ENCODE results near the gene CEMIP.
A peak's percentile ranks its signal among the peaks of the same experiment; 100 is the strongest.

CEMIP gene

GRCh38 chr15:80822676-80823075, 43.5 kb downstream of the CEMIP start:
- no peak for DNase-seq

DNA sequence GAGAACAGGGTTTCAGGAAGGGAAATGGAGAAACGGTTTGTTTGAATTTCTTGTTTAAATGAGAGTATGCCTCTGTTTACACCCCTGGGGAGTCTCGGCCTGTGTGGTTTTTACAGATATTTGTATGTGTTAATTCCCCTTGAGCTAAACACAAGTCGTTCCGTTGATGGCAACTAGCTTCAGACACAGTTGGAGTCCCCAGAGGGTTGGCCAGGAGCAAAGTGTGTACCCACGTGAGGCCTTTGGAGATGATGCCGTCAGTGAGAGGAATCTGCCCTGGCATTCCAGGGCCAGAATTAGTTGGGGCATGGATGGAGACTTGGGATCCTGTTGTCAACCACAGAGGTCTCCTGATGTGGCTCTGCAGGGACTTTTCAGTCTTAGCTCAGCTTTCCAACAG, 44.0 kb downstream of the CEMIP start:
- no peak for DNase-seq

DNA sequence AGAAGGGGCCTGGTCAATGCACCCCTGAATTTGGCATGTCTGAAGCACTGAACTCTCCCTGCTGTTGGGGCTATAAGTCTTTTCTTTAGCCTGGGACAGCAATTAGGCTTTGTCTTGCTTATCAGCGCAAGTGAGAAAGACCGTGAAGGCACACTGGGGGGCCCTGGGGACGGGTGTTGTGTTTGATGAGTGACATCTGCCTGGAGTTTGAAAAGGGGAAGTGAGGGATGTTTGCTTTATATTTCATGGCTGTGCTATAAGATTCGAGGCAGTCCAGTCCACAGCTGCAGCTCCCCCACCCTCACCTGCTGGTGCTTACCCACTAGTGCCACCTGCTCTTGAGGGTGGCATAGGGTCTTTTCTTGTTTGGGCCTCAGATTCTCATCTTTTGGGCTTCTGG, 44.8 kb downstream of the CEMIP start:
- peak in 1 of 4 experiments; percentile 7 for DNase-seq

GRCh38 chr15:80825361-80826030, 46.3 kb downstream of the CEMIP start:
- DNase-seq: no peak

DNA sequence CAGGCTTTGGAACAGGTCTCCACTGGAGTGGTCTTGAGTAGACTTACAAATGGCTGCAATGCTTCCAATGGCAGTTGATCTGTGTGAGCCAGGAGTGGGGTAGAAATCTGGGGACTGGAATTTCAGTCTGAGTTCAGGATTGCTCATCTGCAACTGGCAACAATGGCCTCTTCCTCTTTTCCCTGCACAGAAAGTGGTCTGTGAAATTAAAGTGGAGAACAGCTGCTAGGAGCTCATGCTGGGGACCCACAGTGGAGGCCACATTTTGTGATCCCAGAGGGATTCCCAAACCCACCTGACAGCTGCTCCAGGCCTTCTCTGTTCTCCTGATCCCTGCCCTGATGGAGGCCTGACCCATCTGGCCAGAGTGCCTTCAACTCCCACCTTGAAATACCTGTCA, 49.6 kb downstream of the CEMIP start:
- peak in 3 of 4 experiments; percentile 17 to 30 (median 21) for DNase-seq

- no peak for DNase-seq
Measured at GRCh38 chr15:80830677-80831076, 51.5 kb downstream of the CEMIP start.

- no peak for DNase-seq
Measured at GRCh38 chr15:80831192-80831591, 52.0 kb downstream of the CEMIP start.

DNA sequence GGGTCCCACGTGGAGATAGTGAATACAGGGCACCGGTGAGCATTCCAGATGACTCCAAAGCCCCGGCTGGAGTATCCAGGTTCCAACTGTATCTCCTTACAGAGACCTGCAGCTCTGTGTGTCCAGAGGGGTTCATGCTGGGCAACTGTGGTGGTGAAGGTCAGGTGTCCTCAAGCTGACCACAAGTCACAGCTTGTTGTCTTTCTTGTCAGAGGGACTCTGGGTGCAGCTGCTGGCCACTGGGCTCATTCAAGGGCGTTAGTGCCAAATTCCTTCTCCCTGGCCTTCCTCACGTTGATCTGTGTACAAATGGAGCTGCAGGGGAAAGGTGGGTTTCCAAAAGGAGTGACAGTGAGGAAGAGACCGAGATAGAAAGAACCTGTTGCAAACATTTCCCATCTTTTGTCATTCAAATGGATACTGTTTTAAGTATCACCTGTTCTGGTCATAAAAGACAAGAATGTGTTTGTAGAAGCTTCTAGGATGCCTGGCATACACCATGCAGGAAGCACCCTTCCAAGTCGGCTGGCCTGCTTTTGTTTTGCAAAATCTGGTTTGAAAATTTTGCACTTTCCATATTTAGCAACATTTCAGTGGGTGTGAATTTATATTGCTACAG, 52.5 kb downstream of the CEMIP start:
- DNase-seq: no peak

DNA sequence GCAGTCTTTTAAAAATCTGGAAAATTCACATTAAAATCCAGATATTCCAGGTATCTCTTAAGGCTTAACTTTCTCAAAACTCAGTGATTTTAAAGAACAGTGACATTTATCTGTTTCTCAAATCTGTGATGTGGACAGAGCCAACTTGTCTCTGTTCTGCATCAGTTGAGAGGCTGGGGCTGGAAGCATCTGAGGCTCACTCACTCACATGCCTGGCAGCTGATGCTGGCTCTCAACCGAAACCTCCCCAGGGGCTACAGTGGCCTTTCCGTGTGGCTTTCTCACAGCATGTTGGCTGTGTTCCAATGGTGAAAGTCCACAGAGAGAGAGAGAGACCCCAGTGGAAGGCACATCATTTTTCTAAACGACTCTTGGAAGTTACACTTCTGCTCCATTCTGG, 53.5 kb downstream of the CEMIP start:
- DNase-seq: no peak

GRCh38 chr15:80834402-80834801, 55.2 kb downstream of the CEMIP start:
- DNase-seq: no peak

GRCh38 chr15:80834906-80835305, 55.7 kb downstream of the CEMIP start:
- no peak for DNase-seq

- DNase-seq: no peak
Measured at GRCh38 chr15:80835336-80835735, 56.2 kb downstream of the CEMIP start.

DNA sequence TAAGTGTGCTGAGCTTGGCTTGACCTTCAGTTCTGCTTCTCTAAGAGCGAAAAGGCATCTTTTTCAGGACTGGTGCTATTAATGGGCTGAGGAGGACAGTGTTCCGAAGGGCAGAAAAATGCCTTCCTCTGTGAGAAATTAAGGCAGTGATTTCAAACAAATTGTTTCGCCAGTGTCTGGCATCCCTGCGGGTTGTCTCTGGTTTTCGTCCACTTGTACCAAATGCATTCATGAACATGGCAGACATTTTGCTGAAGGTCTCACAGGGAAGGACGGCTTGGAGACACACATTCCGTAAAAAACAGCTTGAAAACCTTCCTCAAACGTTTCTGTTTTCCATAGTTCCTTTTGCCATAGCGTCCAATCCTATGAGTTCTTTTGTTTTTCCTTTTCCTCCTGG, 57.1 kb downstream of the CEMIP start:
- no peak for DNase-seq

- no peak for DNase-seq
Measured at GRCh38 chr15:80837006-80837405, 57.8 kb downstream of the CEMIP start.

DNA sequence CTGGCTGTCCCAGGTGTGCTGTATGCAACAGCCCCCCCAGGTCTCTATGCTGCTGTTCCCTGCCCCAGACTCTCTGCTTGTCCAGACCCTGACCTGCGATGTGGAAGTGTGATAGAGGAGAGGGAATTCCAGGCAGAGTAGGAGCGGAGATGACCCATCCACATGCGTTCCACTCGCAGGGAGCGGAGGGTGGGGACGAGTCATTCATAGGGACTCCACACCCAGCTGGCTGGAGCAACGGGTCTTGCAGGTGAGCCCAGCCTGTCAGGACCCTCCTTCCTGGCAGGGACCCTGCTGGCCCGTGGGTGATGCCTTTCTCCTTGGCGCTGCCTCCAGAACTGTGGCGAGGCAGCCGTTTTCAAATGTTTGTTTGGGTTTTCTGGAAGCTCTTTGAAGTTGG, 58.8 kb downstream of the CEMIP start:
- no peak for DNase-seq

- DNase-seq: no peak
Measured at GRCh38 chr15:80838666-80839065, 59.5 kb downstream of the CEMIP start.

GRCh38 chr15:80839764-80840130, 60.6 kb downstream of the CEMIP start:
- DNase-seq: no peak

DNA sequence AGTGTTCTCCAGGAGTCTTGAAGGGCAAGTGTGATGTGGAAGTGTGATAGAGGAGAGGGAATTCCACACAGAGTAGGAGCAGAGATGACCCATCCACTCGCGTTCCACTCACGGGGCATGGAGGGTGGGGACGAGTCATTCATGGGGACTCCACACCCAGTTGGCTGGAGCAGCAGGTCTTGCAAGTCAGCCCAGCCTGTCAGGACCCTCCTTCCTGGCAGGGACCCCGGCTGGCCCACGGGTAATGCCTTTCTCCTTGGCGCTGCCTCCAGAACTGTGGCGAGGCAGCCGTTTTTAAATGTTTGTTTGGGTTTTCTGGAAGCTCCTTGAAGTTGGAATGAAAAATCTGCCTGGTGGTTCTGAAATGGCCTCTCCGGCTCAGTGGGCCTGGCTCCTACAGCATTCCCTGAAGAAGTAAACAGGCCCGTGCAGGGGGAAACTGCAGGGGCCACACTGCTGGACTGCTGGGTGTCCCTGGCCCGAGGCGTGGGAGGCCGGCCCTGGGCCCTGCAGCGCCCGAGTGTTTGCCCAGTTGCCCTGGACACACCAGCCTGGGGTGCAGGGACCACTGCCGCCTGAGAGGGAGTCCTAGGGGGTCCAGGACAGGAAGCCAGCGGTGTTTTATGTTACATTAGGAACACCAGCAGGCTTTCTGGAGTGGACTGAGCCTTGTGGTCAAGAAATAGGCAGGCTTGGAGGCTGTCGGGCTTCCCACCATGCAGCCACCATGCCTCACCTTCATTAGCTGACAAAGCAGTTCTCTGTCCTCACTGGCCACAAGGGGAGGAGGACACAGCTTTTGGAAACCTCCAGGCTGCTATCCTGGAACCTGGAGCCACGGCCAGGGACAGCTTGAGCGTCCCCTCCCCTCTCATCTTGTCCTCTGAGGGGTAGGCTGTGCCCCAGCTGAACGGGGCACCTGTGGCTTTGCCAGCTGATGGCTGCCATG, 61.3 kb downstream of the CEMIP start:
- DNase-seq: no peak

GRCh38 chr15:80841541-80841940, 62.4 kb downstream of the CEMIP start:
- DNase-seq: no peak

DNA sequence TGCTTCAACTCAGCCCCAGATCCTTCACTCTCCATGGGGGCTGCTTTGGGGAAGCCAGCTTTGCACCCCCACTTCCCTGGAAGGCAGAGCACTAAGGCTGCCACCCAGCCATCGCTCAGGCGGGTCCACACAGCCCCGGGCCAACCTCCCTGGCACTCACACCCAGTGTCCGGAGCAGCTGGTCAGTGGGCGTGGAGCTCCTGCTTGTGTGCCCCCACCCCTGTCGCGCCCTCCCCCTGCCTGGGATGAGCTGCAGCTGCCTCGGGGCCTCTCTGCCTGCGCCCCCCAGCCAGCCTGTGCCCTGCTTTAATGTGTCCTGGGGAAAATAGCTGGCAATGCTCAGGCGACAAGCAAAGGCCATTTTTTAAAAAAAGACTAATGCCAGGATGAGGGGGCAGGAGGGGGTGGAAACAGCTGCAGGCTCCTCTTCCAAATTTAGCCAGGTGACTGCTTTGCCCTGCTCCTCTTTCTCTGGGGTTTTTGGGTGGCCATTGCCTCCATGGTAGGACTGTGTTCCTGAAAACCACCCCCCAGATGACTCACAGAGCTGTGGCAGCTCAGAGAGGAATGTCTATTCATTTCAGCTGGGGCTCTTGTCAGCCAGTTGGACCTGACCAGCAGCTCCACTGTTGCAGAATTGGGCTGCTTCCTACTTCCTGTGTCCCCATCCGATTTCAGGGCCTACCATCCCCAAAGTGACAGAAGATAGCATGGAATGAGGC, 65.0 kb downstream of the CEMIP start:
- peak in 1 of 4 experiments; percentile 5 for DNase-seq

DNA sequence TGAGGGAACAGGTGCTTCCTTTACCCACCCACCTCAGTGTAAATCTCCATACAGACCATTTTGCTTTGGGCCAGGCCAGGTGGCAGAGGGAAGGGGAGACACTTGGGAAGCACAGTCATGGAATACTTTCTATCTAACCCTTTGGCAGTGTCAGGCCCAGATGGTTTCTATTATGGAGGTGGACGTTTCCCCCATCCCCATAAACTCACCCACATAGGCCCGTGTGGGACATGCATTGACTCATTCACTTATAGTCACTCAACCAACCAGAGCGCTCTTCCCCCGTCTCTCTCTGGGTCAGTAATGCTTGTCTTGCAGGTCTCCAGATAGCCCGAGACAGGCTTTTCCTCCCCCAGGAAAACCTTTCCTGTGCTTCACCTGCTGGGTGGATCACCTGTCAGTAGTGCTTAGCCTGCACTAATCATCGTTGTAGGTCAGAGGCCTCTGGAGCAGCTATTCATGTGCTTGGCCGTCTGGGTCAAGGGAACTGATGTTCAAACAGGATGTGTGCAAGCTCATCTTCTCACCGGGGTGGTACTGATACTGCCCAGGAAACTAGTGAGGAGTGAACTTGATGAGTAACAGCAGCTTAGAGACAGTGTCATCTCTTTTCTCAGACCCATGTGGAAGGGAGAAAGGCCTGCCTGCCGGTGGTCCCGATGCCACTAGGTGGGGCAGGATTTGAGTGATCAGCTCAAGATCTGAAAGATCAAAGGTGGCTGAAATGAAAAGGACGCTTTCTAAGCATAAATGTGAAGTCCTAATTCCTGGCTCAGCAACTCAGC, 67.1 kb downstream of the CEMIP start:
- no peak for DNase-seq

DNA sequence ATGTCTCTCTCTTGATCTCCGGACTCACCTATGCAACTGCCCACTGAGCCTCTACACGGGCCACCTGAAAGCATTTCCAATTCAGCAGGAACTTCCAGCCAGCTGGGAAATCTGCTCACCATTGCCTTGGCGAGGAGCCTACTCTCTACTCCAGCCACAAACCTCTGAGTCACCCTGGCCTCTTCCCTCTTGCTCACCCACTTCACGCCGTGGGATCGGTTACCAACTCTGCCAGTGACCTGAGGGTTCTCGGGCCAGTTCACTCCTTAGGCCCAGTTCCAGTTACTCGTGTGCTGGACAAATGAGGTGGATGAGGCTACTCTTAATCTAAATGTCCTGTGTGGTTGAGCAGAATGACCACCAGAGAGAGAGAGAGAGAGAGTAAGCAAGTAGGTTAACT, 70.1 kb downstream of the CEMIP start:
- peak; percentile 38 to 70 (median 62) for DNase-seq
